Fibroblast of peridontal ligament (primary cell): ENCODE results near the gene EML6.
"Not testable (repeated sequence)": the region's sequence is repeated elsewhere in the genome, so short reads cannot be mapped to it uniquely, and the experiment has no call there.

Experiments
- DNase-seq: peaks from one replicate; pipeline ENCODE4 v3.0.0-alpha.2; 2010; ENCODE audit errors: extremely low read depth

EML6 gene

GRCh38 chr2:54801352-54801751, 77.9 kb downstream of the EML6 start:
- DNase-seq = no peak

GRCh38 chr2:54803783-54804751, 80.6 kb downstream of the EML6 start:
- peak; percentile 5 for DNase-seq

- DNase-seq = no peak
Measured at GRCh38 chr2:54805255-54805654, 81.8 kb downstream of the EML6 start.

GRCh38 chr2:54806975-54807374, 83.5 kb downstream of the EML6 start:
- DNase-seq = no peak

GRCh38 chr2:54808661-54809060, 85.2 kb downstream of the EML6 start:
- DNase-seq = peak; percentile 47

GRCh38 chr2:54809819-54810218, 86.4 kb downstream of the EML6 start:
- DNase-seq = peak; percentile 57

GRCh38 chr2:54810246-54810645, 86.8 kb downstream of the EML6 start:
- no peak for DNase-seq

- DNase-seq = no peak
Measured at GRCh38 chr2:54813584-54813983, 90.1 kb downstream of the EML6 start.

- no peak for DNase-seq
Measured at GRCh38 chr2:54814389-54815147, 91.1 kb downstream of the EML6 start.

GRCh38 chr2:54815148-54815539, 91.7 kb downstream of the EML6 start:
- no peak for DNase-seq

GRCh38 chr2:54818226-54818625, 94.8 kb downstream of the EML6 start:
- no peak for DNase-seq

GRCh38 chr2:54820558-54820957, 97.1 kb downstream of the EML6 start:
- no peak for DNase-seq

- DNase-seq = no peak
Measured at GRCh38 chr2:54824567-54824966, 101.1 kb downstream of the EML6 start.

GRCh38 chr2:54830546-54830945, 107.1 kb downstream of the EML6 start:
- no peak for DNase-seq

- no peak for DNase-seq
Measured at GRCh38 chr2:54831480-54831879, 108.0 kb downstream of the EML6 start.

GRCh38 chr2:54834721-54835120, 111.3 kb downstream of the EML6 start:
- DNase-seq = no peak

- DNase-seq = no peak
Measured at GRCh38 chr2:54836477-54836876, 113.0 kb downstream of the EML6 start.

- DNase-seq = peak; percentile 87
Measured at GRCh38 chr2:54838585-54839035, 115.1 kb downstream of the EML6 start.

- DNase-seq = no peak
Measured at GRCh38 chr2:54839461-54840255, 116.2 kb downstream of the EML6 start.

- no peak for DNase-seq
Measured at GRCh38 chr2:54840559-54841468, 117.4 kb downstream of the EML6 start.

- DNase-seq = not testable (repeated sequence)
Measured at GRCh38 chr2:54841500-54841899, 118.0 kb downstream of the EML6 start.
